ENCODE data around the gene PROX1.

PROX1 gene

GRCh38 chr1:214027498-214027897 lies 39.7 kb downstream of the PROX1 start:
- DNase-seq, result no peak

GRCh38 chr1:214028095-214028494 lies 40.3 kb downstream of the PROX1 start:
- no peak for DNase-seq

- no peak for DNase-seq
These were observed 41.1 kb downstream of the PROX1 start for GRCh38 chr1:214028649-214029406.

- DNase-seq, result no peak
These were observed 42.0 kb downstream of the PROX1 start for GRCh38 chr1:214029796-214030195.

- DNase-seq, result no peak
These were observed 43.5 kb downstream of the PROX1 start for GRCh38 chr1:214031267-214031650.

GRCh38 chr1:214037468-214037867 lies 49.7 kb downstream of the PROX1 start:
- DNase-seq, result no peak

GRCh38 chr1:214039394-214040018 lies 51.7 kb downstream of the PROX1 start:
- DNase-seq, result no peak

GRCh38 chr1:214043167-214043566 lies 55.4 kb downstream of the PROX1 start:
- DNase-seq, result no peak

- DNase-seq, result no peak
These were observed 56.9 kb downstream of the PROX1 start for GRCh38 chr1:214044438-214045214.

- no peak for DNase-seq
These were observed 63.0 kb downstream of the PROX1 start for GRCh38 chr1:214050513-214051401.

- no peak for DNase-seq
These were observed 64.0 kb downstream of the PROX1 start for GRCh38 chr1:214051786-214052185.

GRCh38 chr1:214058076-214058475 lies 70.3 kb downstream of the PROX1 start:
- DNase-seq, result no peak

GRCh38 chr1:214066190-214066589 lies 78.4 kb downstream of the PROX1 start:
- DNase-seq, result no peak

- no peak for DNase-seq
These were observed 79.2 kb downstream of the PROX1 start for GRCh38 chr1:214066936-214067335.

- no peak for DNase-seq
These were observed 79.6 kb downstream of the PROX1 start for GRCh38 chr1:214067397-214067796.

GRCh38 chr1:214067853-214068703 lies 80.3 kb downstream of the PROX1 start:
- DNase-seq, result no peak

- no peak for DNase-seq
These were observed 81.2 kb downstream of the PROX1 start for GRCh38 chr1:214068979-214069378.

GRCh38 chr1:214071469-214071868 lies 83.7 kb downstream of the PROX1 start:
- DNase-seq, result no peak

GRCh38 chr1:214072426-214073157 lies 84.8 kb downstream of the PROX1 start:
- DNase-seq, result no peak

GRCh38 chr1:214074477-214074876 lies 86.7 kb downstream of the PROX1 start:
- DNase-seq, result no peak

All from stimulated activated CD4-positive, alpha-beta T cell treated with anti-CD3 and anti-CD28 coated beads, Interleukin-2, amount 100 ng/mL, for 24 hours (primary cell).